BE2C (cell line): Measurements from ENCODE around the gene GXYLT1.

Source experiments
- DNase-seq: peaks from one replicate; pipeline ENCODE4 v3.0.0-alpha.2; 2020
- H3K27me3 ChIP-seq: fragments of 250-450 bp; sonication (Bioruptor Pico); 2 replicates; pipeline ENCODE4 v1.5.1; 2020; ENCODE audit warnings: mild to moderate bottlenecking
- H3K36me3 ChIP-seq: fragments of 250-450 bp; sonication (Bioruptor Pico); 2 replicates; pipeline ENCODE4 v1.5.1; 2020; ENCODE audit warnings: mild to moderate bottlenecking
- H3K4me1 ChIP-seq: fragments of 250-450 bp; sonication (Bioruptor Pico); 2 replicates; pipeline ENCODE4 v1.5.1; 2020
- H3K4me3 ChIP-seq: 2 replicates; pipeline ENCODE4 v1.5.1; 2011; ENCODE audit warnings: low read depth, low read length
- H3K9me3 ChIP-seq: fragments of 250-450 bp; sonication (Bioruptor Pico); 2 replicates; pipeline ENCODE4 v1.5.1; 2020
- CTCF ChIP-seq: IDR thresholded peaks from 2 replicates; pipeline ENCODE4 v1.5.1; 2012; ENCODE audit warnings: mild to moderate bottlenecking, low read depth, low read length

GXYLT1 gene

DNA sequence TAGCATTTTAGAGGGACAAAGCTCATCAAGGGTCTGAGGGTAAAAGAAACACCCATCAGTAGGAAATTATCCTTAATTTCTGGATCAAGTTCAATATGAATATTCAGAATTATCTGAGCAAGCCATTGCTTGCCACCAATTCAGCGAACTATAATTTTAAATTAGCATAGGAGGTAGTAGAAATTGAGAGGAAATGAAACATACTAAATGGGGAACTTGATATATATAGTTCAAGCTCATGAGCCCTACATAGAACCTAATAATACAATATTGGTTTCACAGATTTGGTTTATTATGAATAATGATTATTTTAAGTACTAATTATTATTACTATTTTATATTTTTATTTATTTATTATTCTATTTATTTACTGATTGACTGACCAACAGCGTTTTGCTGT is 42.1 kb upstream of the GXYLT1 start:
- no peak for TF ChIP-seq CTCF
- peaks cover 15% of the 10 kb centered on the region for H3K4me1 ChIP-seq

DNA sequence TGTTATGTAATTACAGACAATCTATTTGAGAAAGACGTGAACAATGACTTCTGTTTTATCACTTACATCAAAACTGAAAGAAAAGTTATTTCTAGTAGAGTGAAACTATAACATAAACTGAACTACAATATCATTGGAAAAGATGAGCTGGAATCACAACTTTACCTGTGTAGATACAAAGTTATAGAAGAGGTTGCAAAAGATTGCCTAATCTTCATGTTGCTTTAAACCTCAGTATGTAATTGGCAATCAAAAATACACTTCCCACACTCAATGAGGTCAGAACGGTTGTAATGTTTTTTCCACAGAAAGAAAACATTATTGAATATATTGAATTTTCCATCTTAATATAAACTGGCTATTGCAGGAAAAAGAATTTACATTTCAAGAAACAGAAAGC is 37.7 kb upstream of the GXYLT1 start:
- DNase-seq: no peak
- no peaks in the 10 kb centered on the region for H3K9me3 ChIP-seq
- no peaks in the 10 kb centered on the region for H3K27me3 ChIP-seq
- H3K36me3 ChIP-seq: no peaks in the 10 kb centered on the region
- H3K4me3 ChIP-seq: no peak overlapping the region
- H3K4me1 ChIP-seq: no peaks in the 10 kb centered on the region
- no peak for TF ChIP-seq CTCF

More for the DNA sequence above, 42.1 kb upstream of the GXYLT1 start:
- H3K9me3 ChIP-seq: no peaks in the 10 kb centered on the region
- H3K27me3 ChIP-seq: no peaks in the 10 kb centered on the region
- H3K36me3 ChIP-seq: no peaks in the 10 kb centered on the region
- H3K4me3 ChIP-seq: no peak overlapping the region
- DNase-seq: no peak

GRCh38 chr12:42180990-42181596 is 36.4 kb upstream of the GXYLT1 start:
- Histone ChIP-seq H3K9me3 (no peaks in the 10 kb centered on the region), H3K4me1 (no peaks in the 10 kb centered on the region), H3K4me3 (no peak overlapping the region), H3K36me3 (no peaks in the 10 kb centered on the region), H3K27me3 (no peaks in the 10 kb centered on the region)
- no peak for DNase-seq
- TF ChIP-seq CTCF: no peak

- Histone ChIP-seq H3K4me1 (no peaks in the 10 kb centered on the region), H3K4me3 (no peak overlapping the region), H3K36me3 (no peaks in the 10 kb centered on the region), H3K9me3 (no peaks in the 10 kb centered on the region), H3K27me3 (no peaks in the 10 kb centered on the region)
- TF ChIP-seq CTCF: no peak
- no peak for DNase-seq
Measured at GRCh38 chr12:42178101-42178500, 33.4 kb upstream of the GXYLT1 start.

DNA sequence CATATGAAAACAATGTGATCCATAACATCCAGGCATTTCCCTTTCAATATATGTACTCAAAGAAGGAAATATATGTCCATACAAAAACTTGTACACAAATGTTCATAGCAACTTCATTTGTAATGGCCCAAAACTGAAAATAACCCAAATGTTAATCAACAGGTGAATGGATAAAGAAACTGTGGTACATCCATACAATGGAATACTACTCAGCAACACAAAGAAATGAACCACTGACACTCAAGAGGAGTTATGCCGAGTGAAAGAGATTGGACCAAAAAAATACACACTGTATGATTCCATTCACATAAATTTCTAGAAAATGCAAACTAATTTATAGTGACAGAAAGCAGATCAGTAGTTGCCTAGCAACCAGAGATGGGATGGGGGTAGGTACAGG is 30.3 kb upstream of the GXYLT1 start:
- H3K9me3 ChIP-seq: no peaks in the 10 kb centered on the region
- no peaks in the 10 kb centered on the region for H3K27me3 ChIP-seq
- no peak overlapping the region for H3K4me3 ChIP-seq
- H3K4me1 ChIP-seq: no peaks in the 10 kb centered on the region
- no peaks in the 10 kb centered on the region for H3K36me3 ChIP-seq
- no peak for TF ChIP-seq CTCF
- no peak for DNase-seq

DNA sequence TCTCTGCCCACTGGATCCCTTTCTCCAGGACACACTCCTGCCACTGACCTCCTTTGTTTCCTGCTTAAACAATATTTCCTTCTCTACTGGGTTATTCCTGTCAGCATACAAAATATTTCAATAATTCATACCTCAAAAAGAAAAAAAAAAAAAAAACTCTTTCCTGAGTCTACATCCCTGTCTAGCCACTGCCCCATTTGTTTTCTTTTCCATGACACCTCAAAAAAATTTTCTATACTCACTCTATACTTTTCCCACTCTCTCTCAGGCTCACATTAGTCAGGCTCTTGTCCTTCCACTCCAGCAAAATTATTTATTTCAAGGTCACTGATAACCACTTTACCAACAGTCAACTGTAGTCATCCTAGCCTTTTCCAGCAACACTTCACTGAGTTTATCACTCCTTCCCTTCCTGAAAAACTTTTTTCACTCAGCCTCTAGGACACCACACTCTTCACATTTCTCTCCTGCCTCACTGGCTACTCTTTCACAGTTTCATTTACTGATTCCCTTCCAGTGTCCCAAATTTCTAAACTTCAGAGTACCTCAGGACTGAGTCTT is 29.4 kb upstream of the GXYLT1 start:
- H3K4me3 ChIP-seq: no peak overlapping the region
- no peaks in the 10 kb centered on the region for H3K9me3 ChIP-seq
- H3K4me1 ChIP-seq: no peaks in the 10 kb centered on the region
- H3K27me3 ChIP-seq: no peaks in the 10 kb centered on the region
- no peak for DNase-seq
- no peak for TF ChIP-seq CTCF
- no peaks in the 10 kb centered on the region for H3K36me3 ChIP-seq
